GM23338 (cell line): ENCODE results near the gene BARHL2. TPM values are rescaled to one million over a fixed set of nuclear protein-coding genes. Genes with fewer than 3 reads are reported as not detected.

Source experiments
- ATAC-seq: fragments of 200-7000 bp; cut with Tn5 transposase; 3 replicates; pipeline ENCODE4 v1.9.1; 2020
- DNase-seq: peaks from one replicate; pipeline ENCODE4 v3.0.0-alpha.2; 2015; ENCODE audit warnings: low spot score
- H2AFZ ChIP-seq: fragments of 200-600 bp; sonication (generic); 2 replicates; pipeline ENCODE4 v1.8.0; 2016; ENCODE audit warnings: antibody characterized with exemption, mild to moderate bottlenecking, moderate library complexity
- H3F3A ChIP-seq: fragments of 200-600 bp; sonication (generic); replicated peaks from 2 replicates; pipeline ENCODE4 v1.8.0; 2017; ENCODE audit warnings: antibody characterized with exemption, mixed run types, low read depth
- H3K27ac ChIP-seq: fragments of 200-600 bp; sonication (generic); 2 replicates; pipeline ENCODE4 v1.6.1; 2016; ENCODE audit warnings: low read depth
- H3K27me3 ChIP-seq: fragments of 200-600 bp; sonication (generic); 2 replicates; pipeline ENCODE4 v1.8.0; 2016; ENCODE audit warnings: mild to moderate bottlenecking, mixed run types, moderate library complexity; ENCODE audit not compliant: insufficient read depth
- H3K36me3 ChIP-seq: fragments of 200-600 bp; sonication (generic); 2 replicates; pipeline ENCODE4 v1.8.0; 2016; ENCODE audit warnings: mild to moderate bottlenecking; ENCODE audit not compliant: insufficient read depth
- H3K4me1 ChIP-seq: fragments of 200-600 bp; sonication (generic); 2 replicates; pipeline ENCODE4 v1.8.0; 2016; ENCODE audit warnings: mild to moderate bottlenecking, moderate library complexity; ENCODE audit not compliant: insufficient read depth
- H3K4me2 ChIP-seq: fragments of 200-600 bp; sonication (generic); 2 replicates; pipeline ENCODE4 v1.7.1; 2017; ENCODE audit warnings: mixed run types
- H3K4me3 ChIP-seq: fragments of 200-600 bp; sonication (generic); 2 replicates; pipeline ENCODE4 v1.6.1; 2016; ENCODE audit warnings: mixed run types
- H3K79me2 ChIP-seq: fragments of 200-600 bp; sonication (generic); replicated peaks from 2 replicates; pipeline ENCODE4 v1.8.0; 2017; ENCODE audit warnings: mild to moderate bottlenecking; ENCODE audit not compliant: insufficient read depth
- H3K9me2 ChIP-seq: fragments of 200-600 bp; sonication (generic); 2 replicates; pipeline ENCODE4 v1.8.0; 2017; ENCODE audit not compliant: insufficient read depth
- H4K20me1 ChIP-seq: fragments of 200-600 bp; sonication (generic); replicated peaks from 2 replicates; pipeline ENCODE4 v1.8.0; 2017; ENCODE audit warnings: mild to moderate bottlenecking; ENCODE audit not compliant: insufficient read depth
- H3K27ac Mint-ChIP-seq: 2 replicates; pipeline ENCODE4 v1.8.0; 2020; ENCODE audit warnings: inconsistent platforms, mild to moderate bottlenecking, moderate library complexity, mixed read lengths
- H3K27me3 Mint-ChIP-seq: 3 replicates; pipeline ENCODE4 v1.8.0; 2022; ENCODE audit warnings: low read depth, mild to moderate bottlenecking, moderate library complexity, mixed read lengths, inconsistent platforms; ENCODE audit not compliant: insufficient read depth, poor library complexity
- H3K36me3 Mint-ChIP-seq: 3 replicates; pipeline ENCODE4 v1.8.0; 2021; ENCODE audit warnings: low read depth, mild to moderate bottlenecking, inconsistent platforms, moderate library complexity, mixed read lengths
- H3K4me1 Mint-ChIP-seq: 3 replicates; pipeline ENCODE4 v1.8.0; 2020; ENCODE audit warnings: mild to moderate bottlenecking, inconsistent platforms, mixed read lengths
- H3K4me3 Mint-ChIP-seq: 3 replicates; pipeline ENCODE4 v1.8.0; 2021; ENCODE audit warnings: moderate library complexity, mild to moderate bottlenecking, inconsistent platforms, mixed read lengths
- H3K9me3 Mint-ChIP-seq: 3 replicates; pipeline ENCODE4 v1.8.0; 2020; ENCODE audit warnings: moderate library complexity, mild to moderate bottlenecking, inconsistent platforms, mixed read lengths
- EZH2 ChIP-seq: fragments of 200-600 bp; sonication (generic); IDR thresholded peaks from one replicate; pipeline ENCODE4 v1.8.0; 2017; ENCODE audit warnings: antibody characterized with exemption, mild to moderate bottlenecking, low read depth; ENCODE audit not compliant: unreplicated experiment
- JUNB ChIP-seq: IDR thresholded peaks from one replicate; pipeline ENCODE4 v1.6.1; 2016; ENCODE audit warnings: antibody characterized with exemption; ENCODE audit not compliant: unreplicated experiment
- REST ChIP-seq: IDR thresholded peaks from one replicate; pipeline ENCODE4 v1.6.1; 2018; ENCODE audit warnings: antibody characterized with exemption; ENCODE audit not compliant: unreplicated experiment
- ZNF462 ChIP-seq: fragments of 250-450 bp; sonication (Bioruptor Pico); IDR thresholded peaks from 2 replicates; pipeline ENCODE4 v1.5.0; 2020; ENCODE audit warnings: mild to moderate bottlenecking, moderate library complexity
- polyA plus RNA-seq: library from polyadenylated mRNA; unstranded; fragments of >200 nt; fragmentation: Nextera tagmentation; extraction: Ambion mirVana; gene quantifications from 2 replicates; pipeline ENCODE4 v1.2.1, GENCODE V29; 2016
- total RNA-seq: library from RNA; depleted of rRNA; stranded (reverse); fragments of >200 nt; shearing (Covaris generic); gene quantifications from 2 replicates; pipeline ENCODE4 v1.2.3, GENCODE V29; 2014

Gene BARHL2
- total and polyA plus RNA-seq, 2 experiments from 2014 or later, result not detected

DNA sequence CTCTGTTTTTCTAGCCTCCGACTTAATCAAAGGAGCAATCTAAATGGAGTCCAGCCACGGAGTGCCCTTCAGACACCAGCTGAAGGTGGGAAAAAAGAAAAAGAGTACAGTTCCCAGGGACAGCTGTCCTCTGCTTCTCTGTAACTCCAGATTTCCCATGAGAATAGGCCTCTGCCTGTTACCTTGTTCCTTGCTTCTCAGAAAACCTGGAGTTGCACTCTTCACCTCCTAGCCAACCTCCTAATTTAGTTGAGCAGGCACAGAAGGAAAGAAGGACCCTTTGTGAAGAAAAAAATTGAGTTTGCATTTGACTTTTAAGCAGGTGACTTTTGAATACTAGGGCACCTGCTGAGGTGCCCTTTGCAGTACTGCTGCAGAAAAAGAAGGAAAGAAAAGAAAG lies 8.3 kb downstream of the BARHL2 start (continued):
- TF ChIP-seq ZNF462 (CRISPR knock-in tag), result no peak
- no peak for TF ChIP-seq JUNB
- no peak for TF ChIP-seq REST

DNA sequence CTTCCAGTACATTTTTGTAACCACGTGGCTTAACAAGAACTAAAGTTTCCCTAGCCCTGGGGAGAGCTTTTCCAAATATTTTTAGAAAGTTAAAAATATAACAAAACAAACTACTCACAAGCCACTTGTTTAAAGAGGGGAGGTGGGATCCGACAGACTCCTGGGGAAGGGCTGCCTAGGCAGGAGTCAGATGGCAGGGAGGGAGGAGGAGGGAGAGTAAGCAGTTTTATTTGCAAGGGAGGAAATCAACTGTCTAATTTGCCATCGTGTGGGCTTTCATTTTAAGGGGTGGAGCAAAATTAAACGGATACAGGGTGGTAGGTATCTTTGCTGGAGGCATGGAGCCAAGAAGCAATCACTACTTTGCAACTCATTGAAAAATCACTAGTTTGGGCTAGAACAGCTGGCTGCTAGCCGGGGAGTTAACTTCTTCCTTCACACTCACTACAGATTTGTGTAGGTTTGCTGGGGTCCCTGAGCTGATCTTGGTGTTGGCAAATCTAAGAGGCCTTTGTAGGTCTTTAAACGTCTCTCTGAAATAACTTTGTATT lies 8.8 kb downstream of the BARHL2 start:
- H3K79me2 ChIP-seq, result no peaks in the 10 kb centered on the region
- peaks cover 100% of the 10 kb centered on the region for H3K27me3 ChIP-seq
- no peak overlapping the region; the same call in 1 of the 2 replicates for H3K4me3 ChIP-seq
- H3K36me3 Mint-ChIP-seq, result no peaks in the 10 kb centered on the region
- peaks cover 29% of the 10 kb centered on the region for H3F3A ChIP-seq
- peak overlapping the region; percentile 87; the same call in 1 of the 2 replicates for H3K4me2 ChIP-seq
- no peaks in the 10 kb centered on the region for H3K9me2 ChIP-seq
- DNase-seq, result peak; percentile 17
- H2AFZ ChIP-seq, result no peak overlapping the region
- peaks cover 96% of the 10 kb centered on the region for H3K27me3 Mint-ChIP-seq
- peaks cover 26% of the 10 kb centered on the region for H4K20me1 ChIP-seq
- no peaks in the 10 kb centered on the region; the same call in 1 of the 3 replicates for H3K9me3 Mint-ChIP-seq
- H3K4me3 Mint-ChIP-seq, result no peak overlapping the region
- H3K27ac Mint-ChIP-seq, result no peak overlapping the region
- no peaks in the 10 kb centered on the region for H3K36me3 ChIP-seq
- no peak overlapping the region for H3K27ac ChIP-seq
- no peak for ATAC-seq
- TF ChIP-seq REST (no peak), EZH2 (peak; percentile 42)
- peaks cover 74% of the 10 kb centered on the region for H3K4me1 ChIP-seq
- H3K4me1 Mint-ChIP-seq, result peaks cover 62% of the 10 kb centered on the region
